Bone marrow (tissue), 2 donors: Measurements from ENCODE around the gene OR10H5.
"Not testable (repeated sequence)": the region's sequence is repeated elsewhere in the genome, so short reads cannot be mapped to it uniquely, and the experiment has no call there.

Experiments used
- DNase-seq, 2 donors: peaks; one replicate each; lab custom pipeline; 2025; lab: John Stamatoyannopoulos, UW

The OR10H5 gene

GRCh38 chr19:15787611-15788155 is at the start of gene OR10H5:
Gene OR10H5, plus strand, starts transcription at chr19:15787661. Its CDS starts 6,388 bp downstream, at chr19:15794049.
- no peak for DNase-seq

- DNase-seq, result no peak
Measured at GRCh38 chr19:15737722-15738121, 49.7 kb upstream of the OR10H5 start, which contains the start of gene OR10H3. Gene OR10H3, plus strand, starts transcription at chr19:15737985. Its CDS starts 3,408 bp downstream, at chr19:15741393.

- DNase-seq, result no peak
Measured at GRCh38 chr19:15740785-15741184, 46.7 kb upstream of the OR10H5 start.

GRCh38 chr19:15748239-15748638 is 39.2 kb upstream of the OR10H5 start:
- DNase-seq, result no peak

GRCh38 chr19:15758379-15758778 is 29.1 kb upstream of the OR10H5 start:
- no peak for DNase-seq

- DNase-seq, result no peak
Measured at GRCh38 chr19:15759962-15760565, 27.4 kb upstream of the OR10H5 start.

- no peak for DNase-seq
Measured at GRCh38 chr19:15769586-15769985, 17.9 kb upstream of the OR10H5 start.

GRCh38 chr19:15774159-15774558 is 13.3 kb upstream of the OR10H5 start:
- not testable (repeated sequence) for DNase-seq

GRCh38 chr19:15775249-15775648 is 12.2 kb upstream of the OR10H5 start:
- DNase-seq, result no peak

- DNase-seq, result no peak
Measured at GRCh38 chr19:15776264-15776663, 11.2 kb upstream of the OR10H5 start.

GRCh38 chr19:15776991-15777970 is 10.2 kb upstream of the OR10H5 start:
- no peak for DNase-seq

- no peak for DNase-seq
Measured at GRCh38 chr19:15779756-15780476, 7.5 kb upstream of the OR10H5 start.

- no peak for DNase-seq
Measured at GRCh38 chr19:15780610-15781418, 6.6 kb upstream of the OR10H5 start.

GRCh38 chr19:15781661-15782060 is 5.8 kb upstream of the OR10H5 start:
- no peak for DNase-seq

- no peak for DNase-seq
Measured at GRCh38 chr19:15782211-15782610, 5.2 kb upstream of the OR10H5 start.

GRCh38 chr19:15782896-15783295 is 4.6 kb upstream of the OR10H5 start:
- not testable (repeated sequence) for DNase-seq

GRCh38 chr19:15788594-15789270 is 1.3 kb downstream of the OR10H5 start:
- no peak for DNase-seq

GRCh38 chr19:15790096-15790495 is 2.6 kb downstream of the OR10H5 start:
- DNase-seq, result no peak

GRCh38 chr19:15794279-15794678 is 6.8 kb downstream of the OR10H5 start:
- not testable (repeated sequence) for DNase-seq

GRCh38 chr19:15810335-15810734 is 22.9 kb downstream of the OR10H5 start:
- no peak for DNase-seq

- DNase-seq, result no peak
Measured at GRCh38 chr19:15811476-15811875, 24.0 kb downstream of the OR10H5 start.
